CD4-positive, alpha-beta T cell treated with Interleukin-15 for 4 hours (primary cell): Measurements from ENCODE around the gene NEGR1.
"Not testable (repeated sequence)": the region's sequence is repeated elsewhere in the genome, so short reads cannot be mapped to it uniquely, and the experiment has no call there.

Source experiments
- DNase-seq: peaks from one replicate; pipeline ENCODE4 v3.0.0-alpha.2; 2020; ENCODE audit warnings: low spot score

Gene NEGR1

DNA sequence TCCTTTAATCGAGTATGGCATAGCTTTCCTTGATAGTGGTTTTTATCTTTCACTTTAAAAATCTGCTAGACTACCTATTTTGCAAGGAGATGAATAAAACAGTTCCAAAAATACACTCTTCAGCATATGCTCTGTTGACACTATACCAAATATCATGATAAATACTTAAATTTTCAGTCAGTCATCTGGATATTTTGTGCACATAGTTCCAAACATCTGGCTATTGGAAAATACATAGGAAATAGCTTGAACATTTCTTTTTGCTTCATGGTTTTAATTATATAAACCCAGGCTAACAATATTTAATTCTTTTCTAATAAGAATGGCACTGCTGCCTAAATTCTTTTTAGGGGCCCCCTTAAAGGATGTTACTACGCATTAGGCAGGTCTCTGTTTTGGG is 342.1 kb downstream of the NEGR1 start:
- no peak for DNase-seq

DNA sequence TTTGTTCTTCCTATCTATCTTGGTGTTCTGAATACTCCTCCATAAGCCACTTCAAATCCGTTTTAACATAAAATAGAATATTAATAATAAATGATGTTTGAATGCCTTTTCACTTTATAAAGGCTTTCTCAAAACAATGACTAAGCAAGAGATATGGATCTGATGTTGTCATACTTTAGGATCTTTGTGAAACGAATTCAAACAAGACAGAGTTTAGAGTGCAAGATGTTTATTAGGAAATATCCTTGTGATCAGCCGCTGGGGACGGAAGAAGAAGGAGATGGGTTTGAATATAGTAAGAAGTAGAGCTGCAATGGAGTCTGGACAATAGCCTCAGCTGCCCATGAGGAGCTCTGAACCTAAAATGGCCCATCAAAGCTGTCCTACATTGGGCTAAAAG is 351.8 kb downstream of the NEGR1 start:
- DNase-seq, result no peak

DNA sequence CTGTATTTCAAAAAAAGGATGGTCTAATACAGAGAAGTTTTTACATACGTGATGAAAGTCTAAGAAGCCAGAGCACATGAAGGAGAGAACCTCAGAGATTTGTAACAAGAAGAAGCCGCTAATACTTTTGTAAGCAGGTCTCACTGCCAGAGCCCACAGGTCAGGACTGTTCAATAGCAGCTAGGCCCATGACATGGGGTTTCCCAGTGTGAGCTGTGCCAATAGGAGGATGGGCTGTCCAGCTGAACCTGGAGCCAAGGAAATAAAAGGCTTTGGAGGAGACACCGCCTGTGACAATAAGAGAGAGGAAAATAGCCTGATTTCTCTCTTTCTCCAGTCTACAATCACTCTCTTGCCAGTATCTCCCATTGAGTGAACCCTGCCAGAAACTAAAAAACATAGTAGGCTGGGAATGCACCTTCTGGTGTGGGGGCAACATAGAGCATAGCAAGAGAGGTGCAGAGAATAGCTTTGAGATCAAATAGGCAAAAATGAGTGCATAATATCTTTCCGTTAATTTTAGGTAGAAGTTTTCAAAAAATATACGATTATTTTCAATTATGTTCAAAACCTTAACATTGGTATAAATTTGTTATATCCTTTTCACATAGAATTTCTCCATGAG is 360.3 kb downstream of the NEGR1 start:
- no peak for DNase-seq

DNA sequence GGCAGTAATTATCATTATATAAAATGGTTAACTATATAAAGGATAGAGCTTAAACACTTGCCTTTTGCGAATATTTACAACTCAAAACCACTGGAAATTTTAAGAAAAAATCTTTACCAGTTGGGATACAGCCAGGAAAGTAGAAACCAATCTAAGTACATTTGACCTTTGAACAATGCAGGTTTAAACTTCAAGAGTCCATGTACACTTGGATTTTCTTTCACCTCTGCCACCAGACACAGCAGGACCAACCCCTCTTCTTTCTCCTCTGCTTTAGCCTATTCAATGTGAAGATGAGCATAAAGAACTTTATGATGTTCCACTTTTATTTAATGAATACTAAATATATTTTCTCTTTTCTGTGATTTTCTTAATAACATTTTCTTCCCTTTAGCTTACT is 361.1 kb downstream of the NEGR1 start:
- DNase-seq, result no peak

DNA sequence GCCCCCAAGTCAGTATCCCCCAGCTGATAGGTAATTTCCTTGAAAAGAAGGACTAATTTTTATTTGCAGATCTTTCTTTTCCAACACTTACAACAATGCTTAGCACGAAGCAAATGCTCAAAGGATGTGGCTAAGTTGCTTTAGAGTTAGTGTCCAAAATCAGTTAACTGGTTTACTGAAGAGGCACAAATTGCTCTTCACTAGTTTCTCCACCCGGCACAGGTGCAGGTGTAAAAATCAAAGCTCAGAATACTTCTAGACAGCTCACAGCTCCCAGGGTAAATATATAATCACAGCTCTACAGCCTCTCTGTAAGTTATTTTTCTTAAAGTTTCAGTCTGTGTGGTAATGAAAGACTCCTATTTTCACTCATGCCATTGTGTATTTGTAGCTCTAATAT is 361.8 kb downstream of the NEGR1 start:
- DNase-seq, result no peak

DNA sequence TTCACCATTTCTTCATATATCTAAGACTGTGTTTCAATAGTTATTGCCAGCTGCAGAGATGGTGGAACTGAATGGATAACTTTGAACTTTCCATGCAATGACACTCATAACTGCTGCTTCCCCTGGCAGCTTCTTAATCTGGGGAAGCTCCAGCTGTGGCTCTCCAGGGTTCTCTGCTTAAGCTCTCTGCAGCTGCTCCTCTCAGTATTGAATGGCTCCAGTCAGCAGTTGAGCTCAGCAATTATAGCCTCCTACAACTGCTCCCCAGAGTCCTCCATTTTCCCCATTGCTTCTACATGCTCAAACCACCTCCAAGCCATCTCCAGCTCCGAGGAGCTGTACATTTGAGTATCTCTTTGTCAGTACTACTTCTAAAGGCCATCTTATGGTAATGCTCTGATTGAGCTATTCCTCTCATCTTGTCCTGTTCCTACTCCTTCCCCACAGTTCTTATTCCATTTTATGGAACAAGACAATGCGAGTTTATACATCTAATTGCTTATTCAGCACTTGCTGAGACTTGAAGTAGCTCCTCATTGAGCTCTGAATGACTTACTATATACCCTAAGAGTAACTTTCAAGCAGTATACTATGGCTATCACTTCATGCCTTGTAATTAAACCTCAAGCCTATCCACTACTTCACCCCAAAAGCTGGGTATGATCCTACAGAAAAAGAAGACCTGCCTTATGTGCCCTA is 362.4 kb downstream of the NEGR1 start:
- DNase-seq, result no peak

DNA sequence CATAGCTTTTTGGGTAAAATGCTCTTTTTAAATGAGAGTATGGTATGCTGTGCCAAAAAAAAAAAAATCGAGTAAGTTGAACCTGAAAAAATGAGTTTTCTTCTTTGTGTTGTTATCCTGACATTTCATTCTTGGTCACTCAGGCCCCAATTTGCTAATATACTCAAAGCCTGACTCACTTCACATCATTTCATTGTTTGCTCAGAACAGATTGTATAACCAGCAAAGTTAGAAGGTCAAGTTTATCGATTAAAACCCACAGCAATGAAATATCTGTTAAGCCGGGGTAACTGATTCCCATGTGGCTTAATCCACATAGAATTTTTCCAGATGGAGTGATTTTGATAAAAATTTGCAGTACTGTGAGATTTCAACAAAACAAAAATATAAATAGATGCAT is 363.7 kb downstream of the NEGR1 start:
- no peak for DNase-seq

DNA sequence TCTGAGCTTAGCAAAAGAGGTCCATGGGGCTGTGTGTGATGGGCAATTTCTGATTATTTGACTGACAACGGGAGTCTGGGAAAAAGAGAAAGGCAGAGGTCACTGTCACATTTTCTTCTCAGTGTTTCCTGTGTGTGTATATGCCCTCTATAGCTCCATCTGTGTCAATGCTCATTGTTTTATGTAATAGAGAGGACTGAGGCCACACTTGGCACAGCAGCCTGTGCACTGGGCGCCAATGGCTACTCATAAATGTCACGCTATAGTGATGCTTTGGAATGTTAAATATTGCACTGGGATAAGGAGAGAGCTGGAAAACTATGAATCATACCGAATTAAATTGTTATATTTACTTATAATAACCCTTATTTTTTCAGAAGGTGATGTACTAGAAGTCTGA is 365.4 kb downstream of the NEGR1 start:
- DNase-seq, result no peak

DNA sequence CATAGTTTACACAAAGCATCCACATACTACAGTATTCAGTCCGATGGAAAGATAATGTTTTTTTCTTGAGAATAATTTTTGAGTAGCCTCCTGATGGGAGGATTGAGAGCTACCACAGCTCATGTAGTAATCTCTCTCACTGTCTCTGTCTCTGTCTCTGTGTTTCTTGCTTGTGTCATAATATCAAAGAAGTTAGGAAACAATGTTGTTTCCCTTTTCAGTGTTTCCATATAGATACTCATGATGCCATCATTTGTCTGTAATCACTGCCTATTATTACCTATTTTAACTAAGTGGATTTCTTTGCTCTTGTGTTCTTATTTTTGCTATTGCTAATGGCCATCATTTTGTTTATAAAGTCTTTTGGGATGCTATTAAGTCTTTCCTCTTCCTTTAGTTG is 367.7 kb downstream of the NEGR1 start:
- no peak for DNase-seq

DNA sequence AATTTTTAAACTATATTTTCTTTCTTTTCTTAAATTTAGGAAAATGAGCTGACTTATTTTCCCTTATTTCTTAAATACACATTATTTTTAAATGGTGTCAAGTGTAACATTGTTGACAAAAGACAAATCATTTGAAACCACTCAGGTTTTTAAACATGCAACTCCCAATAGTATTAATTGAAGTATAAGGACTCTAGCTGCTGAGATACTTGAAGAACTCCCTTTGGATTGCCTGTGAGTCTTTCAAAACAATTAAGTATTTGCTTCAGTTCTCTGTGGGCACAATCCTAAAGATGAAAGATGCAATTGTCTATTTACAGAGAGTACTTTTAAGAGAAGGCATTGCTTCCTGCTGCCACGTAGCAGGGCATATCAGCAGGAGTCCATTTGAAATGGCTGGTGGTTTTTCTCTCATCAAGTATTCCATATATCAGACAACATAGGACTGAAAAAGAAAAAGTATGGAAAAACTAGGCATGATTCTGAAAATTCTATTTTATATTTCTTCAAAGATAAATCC is 373.4 kb downstream of the NEGR1 start:
- DNase-seq, result no peak

DNA sequence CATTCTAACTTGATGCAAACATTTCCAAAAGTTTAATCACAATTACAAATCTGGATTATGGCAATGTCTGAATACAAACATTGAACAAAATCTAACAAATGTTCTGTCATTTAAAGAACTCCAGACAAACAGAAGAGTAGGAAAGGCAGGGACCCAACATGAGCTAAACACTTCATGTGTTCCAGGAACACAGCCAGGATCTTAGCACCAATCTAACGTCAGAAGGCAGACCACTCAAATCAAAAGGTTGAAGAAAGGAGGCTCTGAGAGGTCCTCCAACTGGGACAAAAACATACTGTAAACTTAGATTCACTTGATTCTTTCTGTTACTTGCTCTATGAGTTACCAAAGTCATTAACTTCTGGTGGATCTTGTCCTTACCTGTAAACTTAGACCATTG is 374.0 kb downstream of the NEGR1 start:
- no peak for DNase-seq

DNA sequence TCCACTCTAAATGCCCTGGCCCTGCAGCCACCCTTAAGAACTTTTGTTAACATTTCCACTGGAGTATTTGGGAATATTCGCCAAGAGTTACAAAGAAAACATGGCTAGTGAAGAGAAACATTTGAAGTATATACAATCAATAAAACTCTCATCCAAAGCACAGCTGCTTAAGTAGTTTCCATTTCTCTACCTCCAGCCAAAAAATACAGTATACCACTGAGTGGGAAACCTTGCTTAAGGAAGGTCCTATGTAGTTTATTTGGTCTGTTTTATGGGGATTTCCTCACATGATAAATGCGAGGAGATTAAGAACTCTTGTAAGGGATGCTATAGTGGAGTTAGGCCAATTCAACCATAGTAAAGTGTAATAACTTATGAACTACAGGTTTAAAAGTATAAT is 382.5 kb downstream of the NEGR1 start:
- no peak for DNase-seq

DNA sequence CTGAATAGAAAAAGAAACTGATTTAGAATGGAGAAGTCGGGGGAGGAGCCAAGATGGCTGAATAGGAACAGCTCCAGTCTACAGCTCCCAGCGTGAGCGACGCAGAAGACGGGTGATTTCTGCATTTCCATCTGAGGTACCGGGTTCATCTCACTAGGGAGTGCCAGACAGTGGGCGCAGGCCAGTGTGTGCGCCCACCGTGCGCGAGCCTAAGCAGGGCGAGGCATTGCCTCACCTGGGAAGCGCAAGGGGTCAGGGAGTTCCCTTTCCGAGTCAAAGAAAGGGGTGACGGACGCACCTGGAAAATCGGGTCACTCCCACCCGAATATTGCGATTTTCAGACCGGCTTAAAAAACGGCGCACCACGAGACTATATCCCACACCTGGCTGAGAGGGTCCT is 394.2 kb downstream of the NEGR1 start:
- not testable (repeated sequence) for DNase-seq

DNA sequence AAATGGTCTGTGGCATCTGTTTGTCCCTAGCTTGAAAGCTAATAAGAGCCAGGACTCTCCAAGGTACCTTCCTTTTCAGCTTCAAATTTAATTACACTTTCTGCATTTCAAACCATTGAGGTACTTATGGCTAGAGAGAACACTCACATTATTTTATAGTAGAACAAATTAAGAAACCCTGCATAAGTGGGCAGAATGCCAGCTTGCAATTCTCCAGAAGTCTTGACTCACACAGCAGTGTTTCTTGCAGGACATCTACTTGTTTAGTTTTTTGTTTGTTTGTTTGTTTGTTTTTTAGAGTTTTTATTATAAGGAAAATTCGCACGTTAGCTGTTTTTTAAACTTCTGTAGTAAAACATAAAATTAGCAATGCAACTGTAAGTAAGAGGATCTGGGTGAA is 397.2 kb downstream of the NEGR1 start:
- DNase-seq, result no peak

DNA sequence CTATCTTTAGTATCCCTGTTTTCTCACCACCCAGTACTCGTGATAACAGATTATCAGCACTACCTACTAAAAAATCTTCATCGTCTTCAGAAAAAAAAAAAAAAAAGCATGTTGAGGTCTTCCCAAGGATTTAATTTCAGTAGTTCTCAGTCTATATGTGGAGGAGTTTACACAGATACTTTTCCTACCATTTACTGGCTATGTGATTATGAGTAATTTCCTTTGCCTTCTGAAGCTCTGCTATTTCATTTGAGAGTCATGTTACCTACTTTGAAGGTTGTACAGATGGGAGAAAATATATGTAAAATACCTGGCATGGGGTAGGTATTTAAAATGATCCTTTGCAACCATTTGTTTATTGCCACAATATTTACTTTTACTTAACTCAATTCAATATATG is 399.7 kb downstream of the NEGR1 start:
- DNase-seq, result no peak

DNA sequence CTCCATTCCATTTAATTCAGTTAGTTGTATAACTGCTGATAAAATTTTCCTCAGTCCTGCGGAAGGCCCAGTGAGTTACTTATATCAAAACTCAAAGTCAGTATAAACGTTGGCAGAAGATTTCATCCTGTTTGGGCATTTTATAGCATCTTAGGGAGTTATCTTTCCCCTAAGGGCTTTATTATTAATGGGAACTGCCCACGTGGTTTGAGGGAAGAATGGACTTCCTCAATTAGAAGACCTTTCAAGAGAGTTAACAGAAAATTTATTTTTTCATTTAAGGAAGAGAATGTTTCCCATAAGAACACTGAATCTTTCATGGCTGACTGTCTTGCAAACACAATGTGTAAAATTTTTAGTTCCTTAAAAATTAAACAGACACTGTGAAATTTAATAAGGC is 400.1 kb downstream of the NEGR1 start:
- no peak for DNase-seq

DNA sequence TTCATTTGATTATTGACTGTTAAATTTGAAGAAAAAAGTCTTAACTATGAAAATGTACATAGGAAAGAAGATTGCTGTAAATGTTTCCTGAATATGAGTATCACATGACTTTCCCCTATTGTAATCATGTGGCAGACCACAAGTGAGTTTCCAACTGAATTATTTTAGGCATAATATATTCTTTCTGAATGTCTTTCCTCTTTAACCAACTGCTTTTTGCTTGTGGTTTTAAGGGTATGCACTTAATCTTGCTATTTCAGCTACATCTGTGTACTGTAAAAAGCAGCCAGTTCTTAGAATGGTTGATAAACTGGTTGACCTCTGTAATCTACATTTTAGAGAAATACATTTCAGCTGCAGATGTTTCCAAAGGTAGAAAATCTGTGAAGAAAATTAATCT is 400.7 kb downstream of the NEGR1 start:
- no peak for DNase-seq

DNA sequence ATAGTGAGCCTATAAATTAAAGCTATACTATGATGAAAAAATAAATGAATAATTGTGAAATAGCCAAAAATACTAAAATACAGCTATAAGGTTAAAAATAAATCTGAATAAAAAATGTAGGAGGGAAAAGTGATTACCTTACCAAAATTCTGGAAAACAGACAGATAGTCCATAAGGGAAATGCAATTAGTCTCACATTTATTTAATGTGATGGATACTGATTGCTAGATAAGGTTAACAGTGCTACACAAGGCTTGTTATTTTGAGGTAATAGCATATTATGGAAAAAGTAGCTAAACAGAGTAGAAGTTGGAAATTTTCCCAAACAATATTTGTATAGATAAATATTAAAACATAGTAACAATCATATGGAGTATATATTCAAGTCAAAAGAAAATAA is 413.0 kb downstream of the NEGR1 start:
- no peak for DNase-seq

DNA sequence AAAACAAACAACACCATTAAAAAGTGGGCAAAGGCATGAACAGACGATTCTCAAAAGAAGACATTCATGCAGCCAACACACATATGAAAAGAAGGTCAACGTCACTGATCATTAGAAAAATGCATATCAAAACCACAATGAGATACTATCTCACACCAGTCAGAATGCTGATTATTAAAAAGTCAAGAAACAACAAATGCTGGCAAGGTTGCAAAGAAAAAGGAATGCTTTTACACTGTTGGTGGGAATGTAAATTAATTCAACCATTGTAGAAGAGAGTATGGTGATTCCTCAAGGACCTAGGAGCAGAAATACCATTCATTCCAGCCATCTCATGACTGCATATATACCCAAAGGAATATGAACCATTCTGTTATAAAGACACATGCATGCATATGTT is 419.6 kb downstream of the NEGR1 start:
- no peak for DNase-seq

DNA sequence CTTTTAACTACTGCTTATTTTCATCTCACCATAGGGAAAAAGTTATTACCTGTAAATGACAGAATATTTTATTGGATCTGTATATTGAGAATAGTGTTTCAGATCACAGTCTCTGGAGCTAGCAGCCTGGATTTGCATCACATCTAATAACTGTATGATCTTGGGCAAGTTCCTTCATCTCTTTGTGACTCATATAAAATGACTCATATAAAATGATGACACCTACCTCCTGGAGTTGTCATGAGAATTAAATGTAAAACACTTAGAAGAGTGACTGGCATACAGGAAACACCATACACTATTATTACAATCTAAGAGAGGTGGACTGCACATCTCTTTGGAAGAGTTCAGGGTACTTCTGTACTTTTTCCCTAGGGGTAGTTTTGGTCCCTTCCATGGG is 421.3 kb downstream of the NEGR1 start:
- no peak for DNase-seq

DNA sequence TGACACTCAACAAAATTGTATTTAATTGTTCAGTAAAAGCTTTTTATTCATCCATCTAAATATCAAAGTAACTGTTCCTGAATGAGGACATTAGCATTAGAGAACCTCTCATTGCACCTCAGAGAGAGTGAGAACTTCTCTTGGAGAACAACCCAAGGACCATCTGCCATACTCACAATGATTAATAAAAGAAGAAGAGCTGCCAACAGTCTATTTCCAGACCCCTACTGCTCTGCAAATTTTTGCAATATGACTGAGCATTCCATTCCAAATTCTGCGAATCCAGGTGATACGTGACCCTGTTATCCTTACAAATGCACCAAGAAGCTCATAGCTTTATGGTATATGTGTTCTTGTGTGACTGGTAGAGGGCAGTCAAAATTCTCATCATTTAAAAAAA is 422.5 kb downstream of the NEGR1 start:
- DNase-seq, result no peak

DNA sequence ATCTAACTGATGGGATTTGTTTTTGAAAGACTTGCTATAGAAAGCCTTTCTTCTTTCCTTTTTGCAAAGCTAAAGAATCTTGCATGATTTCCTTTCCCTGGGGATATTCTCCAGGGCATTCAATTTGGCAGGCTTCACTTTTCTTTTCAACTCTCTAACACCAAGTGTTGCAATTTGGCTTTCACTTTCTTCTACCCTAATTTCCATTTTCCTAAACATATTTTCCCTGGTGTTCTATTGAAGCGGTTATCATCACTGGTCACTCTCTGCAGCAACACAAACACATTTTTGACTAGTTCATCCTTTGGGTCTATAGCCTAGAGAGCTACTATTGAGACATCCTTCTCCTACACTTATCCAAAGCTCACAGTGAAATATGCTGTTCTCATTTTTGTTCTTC is 424.5 kb downstream of the NEGR1 start:
- no peak for DNase-seq

DNA sequence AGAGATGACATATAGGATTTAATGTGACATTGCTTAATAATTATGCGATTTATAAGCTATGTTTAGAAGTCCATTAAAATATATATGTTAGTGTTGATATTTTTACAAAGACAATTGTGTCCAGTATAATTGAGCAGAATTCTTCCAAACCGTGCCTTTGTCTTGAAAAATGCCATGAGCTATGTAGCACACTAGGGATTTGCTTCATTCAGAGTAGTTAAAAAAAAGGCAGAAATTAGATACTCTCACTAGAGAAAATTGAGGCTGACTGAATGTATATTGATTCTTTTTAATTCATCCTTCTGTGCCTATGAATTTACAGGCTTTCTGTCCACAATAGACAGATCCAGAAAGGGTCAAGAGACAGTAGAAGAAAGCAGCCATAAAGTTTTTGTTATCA is 429.0 kb downstream of the NEGR1 start:
- DNase-seq, result no peak

DNA sequence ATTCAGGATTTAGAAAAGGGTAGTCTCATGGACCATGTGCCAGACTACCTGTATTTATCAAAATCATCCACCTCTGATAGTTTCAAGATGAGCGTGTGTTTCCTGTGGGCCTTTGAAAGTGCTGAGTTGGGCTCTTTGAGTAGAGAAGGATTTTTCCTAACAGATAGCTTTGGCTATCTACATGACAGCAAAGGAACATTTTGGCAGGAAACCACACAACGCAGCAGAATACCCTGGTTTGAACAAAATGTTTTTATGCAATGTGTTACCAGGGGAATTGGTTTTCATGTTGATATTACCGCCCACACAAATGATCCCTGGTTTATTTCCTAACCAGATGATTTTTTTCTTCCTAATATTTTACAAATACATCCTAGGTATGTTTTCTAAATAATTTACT is 431.4 kb downstream of the NEGR1 start:
- no peak for DNase-seq
